ENCODE measurements around the gene BTBD7.

The BTBD7 gene

DNA sequence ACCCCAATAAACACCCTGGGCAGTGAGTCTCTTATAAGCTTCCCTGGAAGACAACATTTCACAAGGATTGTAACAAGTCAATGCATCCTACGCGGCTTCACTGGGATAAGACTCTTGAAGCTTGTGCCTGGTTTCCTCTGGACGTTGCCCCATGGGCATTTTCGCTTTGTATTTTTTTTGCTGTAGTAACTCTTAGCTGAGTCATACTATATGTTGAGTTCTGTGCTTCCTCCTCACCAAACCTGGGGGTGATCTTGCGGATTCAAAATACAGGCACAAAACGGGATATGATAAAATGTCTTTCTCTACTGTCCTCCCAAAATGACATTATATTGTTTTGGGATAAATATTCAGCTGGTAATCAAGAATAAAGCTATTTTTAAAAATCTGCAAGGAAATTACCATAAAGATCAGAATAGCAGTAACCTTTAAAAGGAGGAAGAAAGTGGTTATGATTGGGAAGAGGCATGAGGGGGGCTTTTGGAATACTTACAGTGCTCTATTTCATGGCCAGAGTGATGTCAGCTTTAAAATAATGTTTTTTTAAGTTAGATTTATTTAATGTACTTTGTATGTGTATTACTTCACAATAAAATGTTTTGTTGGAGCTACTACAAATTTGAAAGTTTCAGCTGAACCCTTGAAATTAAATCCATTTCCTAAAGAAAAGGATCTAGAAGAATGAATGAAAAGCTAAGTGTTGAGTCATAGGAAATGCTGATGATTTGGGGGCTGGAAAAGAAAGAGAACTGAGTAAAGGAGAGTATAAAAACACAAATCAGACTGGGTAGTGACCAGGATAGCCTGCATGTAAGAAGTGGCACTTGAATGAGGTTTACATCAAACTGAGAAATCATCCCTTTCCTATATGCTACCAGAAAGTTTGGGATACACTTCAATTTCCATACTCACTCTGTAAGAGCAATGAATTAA lies 14.7 kb downstream of the BTBD7 start:
- H3K9ac ChIP-seq (ENCODE audit: low read length), result no peak overlapping the region
- no peaks in the 10 kb centered on the region for H3K27me3 ChIP-seq (ENCODE audit: low read length)
- H3F3A ChIP-seq (ENCODE audit: insufficient read depth), result peaks cover 6% of the 10 kb centered on the region; the same call in 1 of the 2 replicates
- peaks cover 4% of the 10 kb centered on the region; the same call in 1 of the 2 replicates for H4K20me1 ChIP-seq (ENCODE audit: low read depth, low read length)
- H3K9me3 ChIP-seq (ENCODE audit: insufficient read depth, low read length), result no peaks in the 10 kb centered on the region
- peaks cover 96% of the 10 kb centered on the region for H3K79me2 ChIP-seq (ENCODE audit: insufficient read depth, low read length)
- no peak overlapping the region for H3K4me3 ChIP-seq (ENCODE audit: insufficient read depth, low read length, poor library complexity, severe bottlenecking)
- TF ChIP-seq, protein P1, sequence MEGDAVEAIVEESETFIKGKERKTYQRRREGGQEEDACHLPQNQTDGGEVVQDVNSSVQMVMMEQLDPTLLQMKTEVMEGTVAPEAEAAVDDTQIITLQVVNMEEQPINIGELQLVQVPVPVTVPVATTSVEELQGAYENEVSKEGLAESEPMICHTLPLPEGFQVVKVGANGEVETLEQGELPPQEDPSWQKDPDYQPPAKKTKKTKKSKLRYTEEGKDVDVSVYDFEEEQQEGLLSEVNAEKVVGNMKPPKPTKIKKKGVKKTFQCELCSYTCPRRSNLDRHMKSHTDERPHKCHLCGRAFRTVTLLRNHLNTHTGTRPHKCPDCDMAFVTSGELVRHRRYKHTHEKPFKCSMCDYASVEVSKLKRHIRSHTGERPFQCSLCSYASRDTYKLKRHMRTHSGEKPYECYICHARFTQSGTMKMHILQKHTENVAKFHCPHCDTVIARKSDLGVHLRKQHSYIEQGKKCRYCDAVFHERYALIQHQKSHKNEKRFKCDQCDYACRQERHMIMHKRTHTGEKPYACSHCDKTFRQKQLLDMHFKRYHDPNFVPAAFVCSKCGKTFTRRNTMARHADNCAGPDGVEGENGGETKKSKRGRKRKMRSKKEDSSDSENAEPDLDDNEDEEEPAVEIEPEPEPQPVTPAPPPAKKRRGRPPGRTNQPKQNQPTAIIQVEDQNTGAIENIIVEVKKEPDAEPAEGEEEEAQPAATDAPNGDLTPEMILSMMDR (IDR thresholded peaks at IDR 0.05; ENCODE audit: insufficient read depth, low read length, poor library complexity, severe bottlenecking), result no peak
- no peak for TF ChIP-seq EZH2phosphoT487 (conservative IDR thresholded peaks at IDR 0.05; ENCODE audit: low read length)
- no peak overlapping the region for H2AFZ ChIP-seq (ENCODE audit: low read depth, low read length, severe bottlenecking)
- peaks cover 4% of the 10 kb centered on the region for H3K36me3 ChIP-seq (ENCODE audit: low read length)
- no peak overlapping the region for H3K27ac ChIP-seq (ENCODE audit: low read depth, low read length)
- H3K4me2 ChIP-seq (ENCODE audit: low read depth, low read length, poor library complexity, severe bottlenecking), result no peak overlapping the region
- H3K9me2 ChIP-seq (replicated peaks; ENCODE audit: insufficient read depth, low read length), result no peaks in the 10 kb centered on the region

DNA sequence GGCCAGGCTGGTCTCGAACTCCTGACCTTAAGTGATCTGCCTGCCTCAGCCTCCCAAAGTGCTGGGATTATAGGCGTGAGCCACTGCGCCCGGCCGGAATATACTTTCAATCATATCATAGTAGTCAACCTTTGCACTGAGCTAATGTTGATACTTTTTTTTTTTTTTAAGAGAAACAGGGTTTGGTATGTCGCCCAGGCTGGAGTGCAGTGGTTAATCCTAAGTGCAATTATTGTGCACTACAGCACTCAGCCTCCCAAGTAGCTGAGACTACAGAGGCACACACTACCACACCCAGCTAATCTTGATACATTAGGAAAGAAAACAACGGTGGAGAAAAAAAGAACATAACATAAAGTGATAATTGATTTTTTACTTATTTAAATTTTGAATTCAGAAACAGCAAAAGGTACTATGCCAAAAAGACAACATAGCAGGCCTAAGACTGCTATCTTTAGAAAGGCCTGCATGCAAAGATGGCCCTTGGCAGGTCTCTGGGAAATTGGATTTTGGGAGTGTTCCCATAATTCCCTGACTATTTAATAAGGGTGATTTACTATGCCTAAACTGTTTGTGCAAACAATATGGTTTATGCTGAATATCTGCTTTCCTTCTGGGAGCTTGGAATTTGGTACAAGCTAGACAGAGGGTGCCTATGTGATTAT lies 15.5 kb downstream of the BTBD7 start:
- Histone ChIP-seq H3K27ac (ENCODE audit: low read depth, low read length) (no peak overlapping the region), H3K9me2 (replicated peaks; ENCODE audit: insufficient read depth, low read length) (no peaks in the 10 kb centered on the region), H3F3A (ENCODE audit: insufficient read depth) (peaks cover 6% of the 10 kb centered on the region; the same call in 1 of the 2 replicates), H4K20me1 (ENCODE audit: low read depth, low read length) (peaks cover 4% of the 10 kb centered on the region; the same call in 1 of the 2 replicates), H3K4me3 (ENCODE audit: insufficient read depth, low read length, poor library complexity, severe bottlenecking) (no peak overlapping the region), H3K36me3 (ENCODE audit: low read length) (peaks cover 4% of the 10 kb centered on the region), H3K9ac (ENCODE audit: low read length) (no peak overlapping the region), H3K27me3 (ENCODE audit: low read length) (no peaks in the 10 kb centered on the region), H3K79me2 (ENCODE audit: insufficient read depth, low read length) (peaks cover 96% of the 10 kb centered on the region), H3K9me3 (ENCODE audit: insufficient read depth, low read length) (no peaks in the 10 kb centered on the region), H2AFZ (ENCODE audit: low read depth, low read length, severe bottlenecking) (no peak overlapping the region), H3K4me2 (ENCODE audit: low read depth, low read length, poor library complexity, severe bottlenecking) (no peak overlapping the region)
- TF ChIP-seq, protein P1 (IDR thresholded peaks at IDR 0.05; ENCODE audit: insufficient read depth, low read length, poor library complexity, severe bottlenecking), result no peak
- TF ChIP-seq EZH2phosphoT487 (conservative IDR thresholded peaks at IDR 0.05; ENCODE audit: low read length), result no peak

DNA sequence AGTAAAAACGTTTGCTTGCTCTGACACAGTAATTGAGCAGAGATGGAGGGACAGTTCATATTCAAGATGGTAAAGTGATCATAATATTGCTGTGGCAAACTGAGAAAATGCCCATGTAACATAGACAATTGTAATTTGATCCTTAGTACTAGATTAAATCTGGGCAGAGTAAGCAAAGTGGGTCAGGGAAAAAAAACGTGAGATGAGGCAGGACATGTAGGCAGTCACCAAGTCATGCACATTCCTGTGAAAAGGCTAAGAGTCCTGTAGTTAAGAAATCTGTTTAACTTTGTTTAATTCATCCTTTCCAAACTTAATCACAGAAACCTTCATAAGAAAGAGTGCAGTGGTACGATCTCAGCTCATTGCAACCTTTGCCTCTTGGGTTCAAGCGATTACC lies 16.1 kb downstream of the BTBD7 start:
- Histone ChIP-seq H2AFZ (ENCODE audit: low read depth, low read length, severe bottlenecking) (no peak overlapping the region), H4K20me1 (ENCODE audit: low read depth, low read length) (peaks cover 4% of the 10 kb centered on the region; the same call in 1 of the 2 replicates), H3K4me2 (ENCODE audit: low read depth, low read length, poor library complexity, severe bottlenecking) (no peak overlapping the region), H3K9me2 (replicated peaks; ENCODE audit: insufficient read depth, low read length) (no peaks in the 10 kb centered on the region), H3K27me3 (ENCODE audit: low read length) (no peaks in the 10 kb centered on the region), H3K27ac (ENCODE audit: low read depth, low read length) (no peak overlapping the region), H3K9ac (ENCODE audit: low read length) (no peak overlapping the region), H3F3A (ENCODE audit: insufficient read depth) (peaks cover 6% of the 10 kb centered on the region; the same call in 1 of the 2 replicates), H3K4me3 (ENCODE audit: insufficient read depth, low read length, poor library complexity, severe bottlenecking) (no peak overlapping the region), H3K79me2 (ENCODE audit: insufficient read depth, low read length) (peaks cover 96% of the 10 kb centered on the region), H3K36me3 (ENCODE audit: low read length) (peaks cover 4% of the 10 kb centered on the region; the same call in 1 of the 2 replicates), H3K9me3 (ENCODE audit: insufficient read depth, low read length) (no peaks in the 10 kb centered on the region)
- TF ChIP-seq, protein P1 (IDR thresholded peaks at IDR 0.05; ENCODE audit: insufficient read depth, low read length, poor library complexity, severe bottlenecking), result no peak
- no peak for TF ChIP-seq EZH2phosphoT487 (conservative IDR thresholded peaks at IDR 0.05; ENCODE audit: low read length)

Measured in SU-DHL-6 (cell line).